Naive thymus-derived CD4-positive, alpha-beta T cell (primary cell): Measurements from ENCODE around the gene MLF1. TPM values are rescaled to one million over a fixed set of nuclear protein-coding genes. Genes with fewer than 3 reads are reported as not detected.
A peak's percentile ranks its signal among the peaks of the same experiment; 100 is the strongest.
"Not testable (repeated sequence)": the region's sequence is repeated elsewhere in the genome, so short reads cannot be mapped to it uniquely, and the experiment has no call there.

Experiments used
- ATAC-seq: fragments of 150-1000 bp; cut with Tn5 transposase; 2 replicates; pipeline ENCODE4 v1.10.0; 2021; ENCODE audit warnings: mild to moderate bottlenecking, moderate library complexity
- CTCF ChIA-PET: fragments of 350-600 bp; sonication (Branson Sonifier 250); formaldehyde crosslinking; loops from one replicate; lab custom pipeline; 2021; ENCODE audit warnings: antibody characterized with exemption; lab: Charles Lee
- POLR2A ChIA-PET: fragments of 350-600 bp; sonication (Branson Sonifier 250); formaldehyde crosslinking; loops from one replicate; lab custom pipeline; 2021; ENCODE audit warnings: antibody characterized with exemption, inconsistent platforms; lab: Charles Lee
- DNase-seq, 9 donors: peaks; one replicate each; pipeline versions ENCODE4 v3.0.0 to v3.0.0-alpha.2; 2020 to 2022; ENCODE audit warnings: mixed read lengths in 1 of 9
- H3K27ac ChIP-seq: one replicate; pipeline ENCODE4 v1.7.0; 2013; ENCODE audit warnings: mild to moderate bottlenecking, low read depth, low read length, moderate library complexity
- H3K27me3 ChIP-seq, 2 donors: one replicate each; pipeline ENCODE4 v1.7.0; 2013; ENCODE audit warnings: low read length in 2 of 2, mild to moderate bottlenecking in 2 of 2, moderate library complexity in 2 of 2; ENCODE audit not compliant: control insufficient read depth in 2 of 2, insufficient read depth in 2 of 2
- H3K36me3 ChIP-seq, 3 experiments: 1 replicate in 2 of 3; 2 replicates in 1 of 3; pipeline ENCODE4 v1.7.0; 2013; ENCODE audit warnings: low read length in 3 of 3, mild to moderate bottlenecking in 3 of 3, moderate library complexity in 1 of 3; ENCODE audit not compliant: insufficient read depth in 3 of 3, control insufficient read depth in 2 of 3
- H3K4me1 ChIP-seq, 2 donors: one replicate each; pipeline ENCODE4 v1.7.0; 2013; ENCODE audit warnings: low read length in 2 of 2, mild to moderate bottlenecking in 2 of 2, moderate library complexity in 1 of 2; ENCODE audit not compliant: control insufficient read depth in 2 of 2, insufficient read depth in 2 of 2
- H3K4me3 ChIP-seq: 2 replicates; pipeline ENCODE4 v1.7.0; 2013; ENCODE audit warnings: mild to moderate bottlenecking, low read length
- H3K9me3 ChIP-seq, 3 experiments: 1 replicate in 2 of 3; 2 replicates in 1 of 3; pipeline ENCODE4 v1.7.0; 2013; ENCODE audit warnings: low read length in 3 of 3; ENCODE audit not compliant: control insufficient read depth in 2 of 3
- H3K27ac Mint-ChIP-seq, 9 donors: one replicate each; pipeline ENCODE4 v1.8.0; 2020 to 2022; ENCODE audit warnings: mixed read lengths in 9 of 9, mild to moderate bottlenecking in 8 of 9, moderate library complexity in 5 of 9, inconsistent platforms in 2 of 9
- H3K27me3 Mint-ChIP-seq, 5 donors: one replicate each; pipeline ENCODE4 v1.8.0; 2021 to 2022; ENCODE audit warnings: mixed read lengths in 5 of 5, mild to moderate bottlenecking in 1 of 5
- H3K36me3 Mint-ChIP-seq, 5 donors: one replicate each; pipeline ENCODE4 v1.8.0; 2020 to 2022; ENCODE audit warnings: mixed read lengths in 5 of 5, mild to moderate bottlenecking in 3 of 5, inconsistent platforms in 1 of 5
- H3K4me1 Mint-ChIP-seq, 7 donors: one replicate each; pipeline ENCODE4 v1.8.0; 2020 to 2022; ENCODE audit warnings: mixed read lengths in 7 of 7, mild to moderate bottlenecking in 3 of 7, inconsistent platforms in 1 of 7
- H3K4me3 Mint-ChIP-seq, 10 donors: one replicate each; pipeline ENCODE4 v1.8.0; 2020 to 2022; ENCODE audit warnings: mild to moderate bottlenecking in 10 of 10, mixed read lengths in 10 of 10, moderate library complexity in 6 of 10, inconsistent platforms in 2 of 10
- H3K9me3 Mint-ChIP-seq, 11 donors: one replicate each; pipeline ENCODE4 v1.8.0; 2020 to 2022; ENCODE audit warnings: mixed read lengths in 11 of 11, mild to moderate bottlenecking in 4 of 11, inconsistent platforms in 1 of 11, moderate library complexity in 1 of 11
- intact Hi-C, 2 donors: fragments of 100-400 bp; cut with micrococcal nuclease; formaldehyde crosslinking; loops; one replicate each; pipeline ENCODE4 v1.15.1; 2023
- polyA plus RNA-seq, 2 donors: library from polyadenylated mRNA; unstranded; fragments of 300-500 nt; fragmentation: Illumina TruSeq; gene quantifications; one replicate each; pipeline ENCODE4 v1.2.3, GENCODE V29; 2021
- total RNA-seq, 6 experiments: library from RNA in 5 of 6; stranded (reverse) in 5 of 6; gene quantifications; 1 replicate in 5 of 6; 2 replicates in 1 of 6; pipeline ENCODE4 v1.2.3 and lab custom pipeline; 2021 to 2026

The MLF1 gene
- total and polyA plus RNA-seq, 7 experiments from 2014 or later = 0.56 to 3.6 (median 0.85) TPM; not detected in 2

DNA sequence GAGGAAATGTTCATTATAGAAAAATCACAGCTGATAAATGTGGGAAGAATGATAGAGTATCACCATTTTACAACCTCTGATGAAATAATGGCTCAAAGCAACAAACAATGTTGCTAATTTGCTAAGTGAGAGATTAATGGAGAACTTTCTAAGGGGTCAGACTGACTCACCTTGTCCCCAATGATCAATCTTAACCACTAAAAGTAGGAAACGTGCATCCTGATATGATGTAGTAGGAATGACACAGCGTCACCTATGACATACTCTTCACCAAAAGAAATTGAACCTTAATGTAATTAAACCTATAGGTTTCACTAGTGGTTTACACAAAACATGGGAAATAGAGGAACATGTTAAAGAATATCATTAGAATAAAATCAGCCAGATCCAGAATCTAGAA lies 35.1 kb upstream of the MLF1 start:
- Mint-ChIP-seq H3K27me3 (no peaks in the 10 kb centered on the region), H3K36me3 (peaks cover 0 to 8% (median under 1%) of the 10 kb centered on the region in 5 donors), H3K4me3 (no peak overlapping the region), H3K9me3 (no peaks in the 10 kb centered on the region), H3K4me1 (no peaks in the 10 kb centered on the region), H3K27ac (no peak overlapping the region)
- Histone ChIP-seq H3K4me1 (no peaks in the 10 kb centered on the region), H3K27me3 (no peaks in the 10 kb centered on the region), H3K27ac (no peak overlapping the region), H3K36me3 (no peaks in the 10 kb centered on the region), H3K4me3 (no peak overlapping the region), H3K9me3 (no peaks in the 10 kb centered on the region)
- POLR2A ChIA-PET = no interaction called here
- intact Hi-C loops = loop anchor here in 1 of 2 donors (5.0 to 10.0 kb wide), 2 partner anchors 671 to 919 kb away; no protein-coding TSS in a partner anchor
- DNase-seq = no peak
- ATAC-seq = no peak
- CTCF ChIA-PET = no interaction called here

DNA sequence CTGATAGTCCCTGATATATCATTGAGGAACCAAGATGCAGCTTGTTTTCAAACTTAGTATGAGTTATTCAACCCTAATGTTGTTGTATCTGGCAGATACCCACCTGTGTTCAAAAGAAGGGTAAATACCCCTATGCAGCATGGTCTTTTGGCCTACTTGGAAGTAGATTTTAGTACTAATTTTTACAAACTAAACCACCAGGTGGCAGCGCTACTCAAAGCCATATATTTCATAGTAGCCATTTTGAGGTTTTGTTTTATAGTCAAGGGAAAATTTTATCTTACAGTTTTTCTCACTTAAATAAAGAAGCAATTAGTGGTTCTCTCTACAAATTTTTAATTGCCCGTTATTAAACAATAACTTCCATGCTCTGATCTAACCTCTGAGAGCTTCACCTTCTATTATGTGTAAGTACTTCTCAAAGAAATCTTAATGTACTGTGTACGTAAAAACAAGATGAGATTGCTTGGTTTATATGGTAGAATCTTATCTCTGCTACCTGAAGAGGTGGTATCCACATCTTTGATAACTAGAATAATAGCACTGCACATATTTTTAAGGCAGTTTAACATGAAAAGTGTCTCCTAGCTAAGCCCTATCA lies 31.5 kb upstream of the MLF1 start:
- H3K36me3 ChIP-seq = peaks cover 0 to 7% (median 3%) of the 10 kb centered on the region in 3 experiments
- ChIA-PET POLR2A (no interaction called here), CTCF (interaction anchor here (0.5 to 2.1 kb wide), 2 partner anchors 64 to 252 kb away, joined by 3 to 5 read pairs; no protein-coding TSS in a partner anchor)
- H3K27ac ChIP-seq = no peak overlapping the region
- intact Hi-C loops = loop anchor here (1.0 to 10.0 kb wide), 3 partner anchors 252 to 922 kb away; no protein-coding TSS in a partner anchor
- Mint-ChIP-seq H3K27me3 (no peaks in the 10 kb centered on the region), H3K36me3 (peaks cover 3 to 28% (median 17%) of the 10 kb centered on the region in 5 donors), H3K9me3 (no peaks in the 10 kb centered on the region), H3K4me1 (no peaks in the 10 kb centered on the region), H3K27ac (no peak overlapping the region), H3K4me3 (no peak overlapping the region)
- no peak overlapping the region for H3K4me3 ChIP-seq
- ATAC-seq (peak; percentile 67), DNase-seq (peak in 7 of 9 donors; percentile 4 to 34 (median 18))
- no peaks in the 10 kb centered on the region for H3K9me3 ChIP-seq
- H3K4me1 ChIP-seq = no peaks in the 10 kb centered on the region
- no peaks in the 10 kb centered on the region for H3K27me3 ChIP-seq

GRCh38 chr3:158540066-158540465 lies 30.9 kb upstream of the MLF1 start:
- Histone ChIP-seq H3K27me3 (no peaks in the 10 kb centered on the region), H3K4me1 (no peaks in the 10 kb centered on the region), H3K4me3 (no peak overlapping the region), H3K27ac (no peak overlapping the region), H3K36me3 (peaks cover 0 to 7% (median 3%) of the 10 kb centered on the region in 3 experiments), H3K9me3 (no peaks in the 10 kb centered on the region)
- no peak for ATAC-seq
- no peaks in the 10 kb centered on the region for H3K4me1 Mint-ChIP-seq
- ChIA-PET POLR2A (no interaction called here), CTCF (interaction anchor here (1.0 to 2.1 kb wide), 2 partner anchors 9 to 252 kb away, joined by 3 to 5 read pairs; no protein-coding TSS in a partner anchor)
- H3K4me3 Mint-ChIP-seq = no peak overlapping the region
- H3K36me3 Mint-ChIP-seq = peaks cover 3 to 32% (median 18%) of the 10 kb centered on the region in 5 donors
- intact Hi-C loops = no loop called here
- no peaks in the 10 kb centered on the region for H3K9me3 Mint-ChIP-seq
- H3K27me3 Mint-ChIP-seq = no peaks in the 10 kb centered on the region
- DNase-seq = no peak
- no peak overlapping the region for H3K27ac Mint-ChIP-seq

DNA sequence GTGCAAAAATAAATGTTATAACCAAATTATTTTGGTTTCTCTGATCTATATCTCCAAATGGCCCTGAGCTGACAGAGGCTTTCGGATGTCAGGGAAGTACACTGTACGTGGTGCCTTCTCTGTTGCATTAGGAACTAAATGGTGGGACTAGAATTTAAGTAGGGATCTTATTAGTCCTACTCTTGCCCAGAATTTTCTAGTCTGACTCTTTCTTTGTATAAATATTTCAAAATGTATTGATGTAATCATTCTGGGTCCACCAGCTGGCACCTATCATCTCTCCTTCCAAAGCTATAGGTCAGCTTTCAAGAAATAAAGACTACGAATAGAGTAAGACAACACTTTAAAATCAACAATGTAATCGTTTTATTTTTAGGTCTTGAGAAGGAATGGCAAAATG lies 22.3 kb upstream of the MLF1 start:
- no peaks in the 10 kb centered on the region for H3K4me1 ChIP-seq
- no peaks in the 10 kb centered on the region for H3K4me1 Mint-ChIP-seq
- DNase-seq = no peak
- intact Hi-C loops = no loop called here
- ATAC-seq = no peak
- H3K9me3 ChIP-seq = no peaks in the 10 kb centered on the region
- H3K27me3 ChIP-seq = no peaks in the 10 kb centered on the region
- no peak overlapping the region for H3K27ac ChIP-seq
- peaks cover 2 to 45% (median 29%) of the 10 kb centered on the region in 5 donors for H3K36me3 Mint-ChIP-seq
- POLR2A ChIA-PET = no interaction called here
- peaks cover 0 to 5% (median 0%) of the 10 kb centered on the region in 3 experiments for H3K36me3 ChIP-seq
- no peak overlapping the region for H3K4me3 ChIP-seq
- no peaks in the 10 kb centered on the region for H3K27me3 Mint-ChIP-seq
- H3K27ac Mint-ChIP-seq = no peak overlapping the region
- H3K9me3 Mint-ChIP-seq = peaks cover 0 to 9% (median 1%) of the 10 kb centered on the region in 11 donors
- CTCF ChIA-PET = interaction anchor here (0.9 kb wide), 1 partner anchor 8 kb away, joined by 3 read pairs; no protein-coding TSS in a partner anchor
- no peak overlapping the region for H3K4me3 Mint-ChIP-seq

DNA sequence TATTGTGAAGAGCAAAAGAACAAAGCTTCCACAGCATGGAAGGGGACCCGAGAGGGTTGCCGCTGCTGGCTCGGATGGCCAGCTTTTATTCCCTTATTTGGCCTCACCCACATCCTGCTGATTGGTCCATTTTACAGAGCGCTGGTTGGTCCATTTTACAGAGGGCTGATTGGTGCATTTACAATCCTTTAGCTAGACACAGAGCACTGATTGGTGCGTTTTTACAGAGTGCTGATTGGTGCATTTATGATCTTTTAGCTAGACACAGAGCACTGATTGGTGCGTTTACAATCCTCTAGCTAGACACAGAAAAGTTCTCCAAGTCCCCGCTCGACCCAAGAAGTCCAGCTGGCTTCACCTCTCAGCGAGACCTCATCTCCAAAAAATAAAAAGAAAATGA lies 21.1 kb upstream of the MLF1 start:
- CTCF ChIA-PET = interaction anchor here (0.6 kb wide), 1 partner anchor 160 kb away, joined by 6 read pairs; no protein-coding TSS in a partner anchor
- H3K4me1 ChIP-seq, H3K4me1 Mint-ChIP-seq, H3K4me3 ChIP-seq, H3K9me3 ChIP-seq, ATAC-seq, H3K36me3 ChIP-seq, H3K27me3 Mint-ChIP-seq, H3K27ac Mint-ChIP-seq, H3K27me3 ChIP-seq, intact Hi-C loops, H3K4me3 Mint-ChIP-seq, POLR2A ChIA-PET, H3K27ac ChIP-seq, H3K9me3 Mint-ChIP-seq, DNase-seq: not testable (repeated sequence)
- H3K36me3 Mint-ChIP-seq = peaks cover 0 to 37% (median 24%) of the 10 kb centered on the region in 5 donors

DNA sequence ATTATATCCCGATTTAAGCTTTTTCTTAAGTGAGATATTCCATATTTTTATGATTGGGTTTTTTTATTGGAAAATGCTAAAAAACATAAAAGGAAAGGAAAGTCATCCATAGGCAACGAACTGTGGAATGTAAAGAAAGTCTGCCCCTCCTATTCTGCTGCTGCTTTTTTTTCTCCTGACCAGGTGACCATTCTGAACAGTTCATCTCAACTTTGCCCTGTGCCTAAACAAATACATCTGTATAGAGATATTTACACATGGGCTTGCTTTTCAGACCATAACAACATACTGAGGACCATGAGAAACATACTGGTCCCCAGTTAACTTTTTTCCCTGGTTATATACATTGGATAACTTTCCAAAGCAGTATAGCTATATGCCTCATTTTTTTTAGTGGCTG lies 18.9 kb upstream of the MLF1 start:
- peaks cover 0 to 23% (median 15%) of the 10 kb centered on the region in 5 donors for H3K36me3 Mint-ChIP-seq
- peaks cover 0 to 9% (median 1%) of the 10 kb centered on the region in 11 donors for H3K9me3 Mint-ChIP-seq
- H3K4me3 Mint-ChIP-seq = no peak overlapping the region
- Histone ChIP-seq H3K9me3 (no peaks in the 10 kb centered on the region), H3K36me3 (no peaks in the 10 kb centered on the region), H3K27me3 (no peaks in the 10 kb centered on the region), H3K27ac (no peak overlapping the region), H3K4me3 (no peak overlapping the region), H3K4me1 (no peaks in the 10 kb centered on the region)
- no peaks in the 10 kb centered on the region for H3K4me1 Mint-ChIP-seq
- H3K27ac Mint-ChIP-seq = no peak overlapping the region
- ChIA-PET CTCF (no interaction called here), POLR2A (no interaction called here)
- no peak for DNase-seq
- no peak for ATAC-seq
- peaks cover 0 to 13% (median 6%) of the 10 kb centered on the region in 5 donors for H3K27me3 Mint-ChIP-seq
- intact Hi-C loops = no loop called here

DNA sequence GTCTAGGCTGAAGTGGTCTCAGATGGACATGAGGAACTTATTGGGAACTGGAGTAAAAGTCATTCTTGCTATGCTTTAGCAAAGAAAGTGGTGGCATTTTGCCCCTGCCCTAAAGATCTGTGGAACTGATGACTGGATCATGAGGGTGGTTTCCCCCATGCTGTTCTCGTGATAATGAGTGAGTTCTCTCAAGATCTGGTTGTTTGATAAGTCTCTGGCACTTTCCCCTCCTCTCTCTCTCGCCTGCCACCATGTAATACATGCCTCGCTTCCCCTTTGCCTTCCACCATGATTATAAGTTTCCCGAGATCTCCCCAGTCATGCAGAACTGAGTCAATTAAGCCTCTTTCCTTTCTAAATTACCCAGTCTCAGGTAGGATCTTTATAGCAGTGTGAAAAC lies 11.5 kb upstream of the MLF1 start:
- Mint-ChIP-seq H3K27me3 (peaks cover 0 to 28% (median 18%) of the 10 kb centered on the region in 5 donors), H3K4me1 (no peaks in the 10 kb centered on the region), H3K9me3 (peaks cover 0 to 4% (median 0%) of the 10 kb centered on the region in 11 donors), H3K27ac (no peak overlapping the region), H3K36me3 (no peaks in the 10 kb centered on the region), H3K4me3 (no peak overlapping the region)
- Histone ChIP-seq H3K4me1 (no peaks in the 10 kb centered on the region), H3K4me3 (no peak overlapping the region), H3K9me3 (no peaks in the 10 kb centered on the region), H3K36me3 (no peaks in the 10 kb centered on the region), H3K27me3 (no peaks in the 10 kb centered on the region), H3K27ac (no peak overlapping the region)
- intact Hi-C loops = no loop called here
- CTCF ChIA-PET = no interaction called here
- POLR2A ChIA-PET = no interaction called here
- ATAC-seq (no peak), DNase-seq (no peak)
